ENCODE data around the gene IL6ST.

The IL6ST gene

GRCh38 chr5:55905251-55905650 lies 89.5 kb downstream of the IL6ST start:
- H3K4me3 ChIP-seq (ENCODE audit: low read length): no peak overlapping the region
- TF ChIP-seq ZNF274 (IDR thresholded peaks at IDR 0.05; ENCODE audit: low read depth, low read length): no peak

GRCh38 chr5:55904152-55904551 lies 90.6 kb downstream of the IL6ST start:
- H3K4me3 ChIP-seq (ENCODE audit: low read length): no peak overlapping the region
- TF ChIP-seq ZNF274 (IDR thresholded peaks at IDR 0.05; ENCODE audit: low read depth, low read length): no peak

- no peak for TF ChIP-seq ZNF274 (IDR thresholded peaks at IDR 0.05; ENCODE audit: low read depth, low read length)
- no peak overlapping the region; the same call in 1 of the 2 replicates for H3K4me3 ChIP-seq (ENCODE audit: low read length)
Observed at GRCh38 chr5:55903121-55903701, 91.6 kb downstream of the IL6ST start.

- H3K4me3 ChIP-seq (ENCODE audit: low read length): no peak overlapping the region
- TF ChIP-seq ZNF274 (IDR thresholded peaks at IDR 0.05; ENCODE audit: low read depth, low read length): no peak
Observed at GRCh38 chr5:55902696-55903095, 92.1 kb downstream of the IL6ST start.

- no peak overlapping the region for H3K4me3 ChIP-seq (ENCODE audit: low read length)
- TF ChIP-seq ZNF274 (IDR thresholded peaks at IDR 0.05; ENCODE audit: low read depth, low read length): no peak
Observed at GRCh38 chr5:55900776-55901175, 94.0 kb downstream of the IL6ST start.

GRCh38 chr5:55900068-55900467 lies 94.7 kb downstream of the IL6ST start:
- no peak overlapping the region for H3K4me3 ChIP-seq (ENCODE audit: low read length)
- no peak for TF ChIP-seq ZNF274 (IDR thresholded peaks at IDR 0.05; ENCODE audit: low read depth, low read length)

GRCh38 chr5:55899344-55899743 lies 95.4 kb downstream of the IL6ST start:
- no peak overlapping the region for H3K4me3 ChIP-seq (ENCODE audit: low read length)
- TF ChIP-seq ZNF274 (IDR thresholded peaks at IDR 0.05; ENCODE audit: low read depth, low read length): no peak

GRCh38 chr5:55897905-55898304 lies 96.9 kb downstream of the IL6ST start:
- TF ChIP-seq ZNF274 (IDR thresholded peaks at IDR 0.05; ENCODE audit: low read depth, low read length): no peak
- H3K4me3 ChIP-seq (ENCODE audit: low read length): no peak overlapping the region

GRCh38 chr5:55897206-55897894 lies 97.4 kb downstream of the IL6ST start:
- H3K4me3 ChIP-seq (ENCODE audit: low read length): no peak overlapping the region
- TF ChIP-seq ZNF274 (IDR thresholded peaks at IDR 0.05; ENCODE audit: low read depth, low read length): no peak

- H3K4me3 ChIP-seq (ENCODE audit: low read length): no peak overlapping the region
- no peak for TF ChIP-seq ZNF274 (IDR thresholded peaks at IDR 0.05; ENCODE audit: low read depth, low read length)
Observed at GRCh38 chr5:55896663-55897062, 98.1 kb downstream of the IL6ST start.

GRCh38 chr5:55896238-55896637 lies 98.5 kb downstream of the IL6ST start:
- no peak for TF ChIP-seq ZNF274 (IDR thresholded peaks at IDR 0.05; ENCODE audit: low read depth, low read length)
- H3K4me3 ChIP-seq (ENCODE audit: low read length): no peak overlapping the region

GRCh38 chr5:55895346-55895745 lies 99.4 kb downstream of the IL6ST start:
- TF ChIP-seq ZNF274 (IDR thresholded peaks at IDR 0.05; ENCODE audit: low read depth, low read length): no peak
- H3K4me3 ChIP-seq (ENCODE audit: low read length): no peak overlapping the region

- H3K4me3 ChIP-seq (ENCODE audit: low read length): no peak overlapping the region
- TF ChIP-seq ZNF274 (IDR thresholded peaks at IDR 0.05; ENCODE audit: low read depth, low read length): no peak
Observed at GRCh38 chr5:55894135-55894534, 100.6 kb downstream of the IL6ST start.

GRCh38 chr5:55892479-55892878 lies 102.3 kb downstream of the IL6ST start:
- no peak for TF ChIP-seq ZNF274 (IDR thresholded peaks at IDR 0.05; ENCODE audit: low read depth, low read length)
- H3K4me3 ChIP-seq (ENCODE audit: low read length): no peak overlapping the region

GRCh38 chr5:55888205-55888604 lies 106.6 kb downstream of the IL6ST start:
- no peak overlapping the region for H3K4me3 ChIP-seq (ENCODE audit: low read length)
- no peak for TF ChIP-seq ZNF274 (IDR thresholded peaks at IDR 0.05; ENCODE audit: low read depth, low read length)

GRCh38 chr5:55885359-55885758 lies 109.4 kb downstream of the IL6ST start:
- no peak for TF ChIP-seq ZNF274 (IDR thresholded peaks at IDR 0.05; ENCODE audit: low read depth, low read length)
- no peak overlapping the region for H3K4me3 ChIP-seq (ENCODE audit: low read length)

Data from GM08714 (cell line).